Osteoblast (primary cell): ENCODE measurements around the gene KRT2. TPM values are rescaled to one million over a fixed set of nuclear protein-coding genes. Genes with fewer than 3 reads are reported as not detected.

Source experiments
- DNase-seq: peaks from one replicate; pipeline ENCODE4 v3.0.0; 2011; ENCODE audit warnings: low spot score, mixed read lengths; ENCODE audit not compliant: insufficient read length; ENCODE audit errors: missing footprints
- H2AFZ ChIP-seq: 2 replicates; pipeline ENCODE4 v1.6.0; 2011; ENCODE audit warnings: mild to moderate bottlenecking, low read length
- H3K27ac ChIP-seq: 2 replicates; pipeline ENCODE4 v1.5.1; 2011; ENCODE audit warnings: mild to moderate bottlenecking, low read depth, low read length, moderate library complexity
- H3K27me3 ChIP-seq: 2 replicates; pipeline ENCODE4 v1.6.0; 2012; ENCODE audit warnings: mild to moderate bottlenecking, control low read depth, inconsistent platforms, low read length, moderate library complexity; ENCODE audit not compliant: insufficient read depth
- H3K36me3 ChIP-seq: 2 replicates; pipeline ENCODE4 v1.5.1; 2011; ENCODE audit warnings: mild to moderate bottlenecking, low read length, control low read depth, moderate library complexity; ENCODE audit not compliant: insufficient read depth
- H3K4me1 ChIP-seq: 2 replicates; pipeline ENCODE4 v1.5.1; 2011; ENCODE audit warnings: mild to moderate bottlenecking, low read length, control low read depth, moderate library complexity; ENCODE audit not compliant: insufficient read depth
- H3K4me2 ChIP-seq: 2 replicates; pipeline ENCODE4 v1.6.0; 2011; ENCODE audit warnings: mild to moderate bottlenecking, low read length; ENCODE audit not compliant: insufficient read depth
- H3K4me3 ChIP-seq: fragments of 200-600 bp; sonication (generic); 3 replicates; pipeline ENCODE4 v1.5.1; 2012; ENCODE audit warnings: mild to moderate bottlenecking, low read length, inconsistent platforms; ENCODE audit not compliant: insufficient read depth
- H3K79me2 ChIP-seq: 2 replicates; pipeline ENCODE4 v1.6.0; 2012; ENCODE audit warnings: mild to moderate bottlenecking, low read length, control low read depth, inconsistent platforms; ENCODE audit not compliant: insufficient read depth
- H3K9me3 ChIP-seq: 2 replicates; pipeline ENCODE4 v1.5.1; 2011; ENCODE audit warnings: low read depth, low read length, control low read depth
- H4K20me1 ChIP-seq: 2 replicates; pipeline ENCODE4 v1.6.0; 2012; ENCODE audit warnings: mild to moderate bottlenecking, low read length, control low read depth; ENCODE audit not compliant: insufficient read depth
- CTCF ChIP-seq: IDR thresholded peaks from 2 replicates; pipeline ENCODE4 v1.5.1; 2011; ENCODE audit warnings: mild to moderate bottlenecking, low read depth, low read length, moderate library complexity; ENCODE audit errors: extremely low read depth
- total RNA-seq: library from RNA; depleted of rRNA; stranded (reverse); fragments of >200 nt; gene quantifications from 2 replicates; pipeline ENCODE4 v1.2.3, GENCODE V29; 2012

KRT2 gene
- total RNA-seq, 1 donor: not detected

- Histone ChIP-seq H3K27me3 (peaks cover 49% of the 10 kb centered on the region), H4K20me1 (no peaks in the 10 kb centered on the region), H3K79me2 (no peaks in the 10 kb centered on the region), H3K36me3 (no peaks in the 10 kb centered on the region), H3K4me3 (no peak overlapping the region), H2AFZ (no peak overlapping the region), H3K4me2 (no peak overlapping the region), H3K4me1 (no peaks in the 10 kb centered on the region), H3K27ac (no peak overlapping the region), H3K9me3 (no peaks in the 10 kb centered on the region)
- no peak for TF ChIP-seq CTCF
- no peak for DNase-seq
Observed at GRCh38 chr12:52677671-52678070, 25.7 kb upstream of the KRT2 start.

GRCh38 chr12:52677126-52677525 lies 25.1 kb upstream of the KRT2 start:
- no peak for TF ChIP-seq CTCF
- Histone ChIP-seq H3K27me3 (peaks cover 49% of the 10 kb centered on the region), H2AFZ (no peak overlapping the region)

GRCh38 chr12:52676163-52676562 lies 24.2 kb upstream of the KRT2 start:
- no peaks in the 10 kb centered on the region for H3K9me3 ChIP-seq
- H3K27me3 ChIP-seq: peaks cover 52% of the 10 kb centered on the region
- no peak for DNase-seq
- TF ChIP-seq CTCF: no peak
- H2AFZ ChIP-seq: no peak overlapping the region
- H3K4me3 ChIP-seq: no peak overlapping the region
- no peaks in the 10 kb centered on the region for H3K36me3 ChIP-seq
- H3K4me2 ChIP-seq: no peak overlapping the region
- no peaks in the 10 kb centered on the region for H4K20me1 ChIP-seq
- H3K27ac ChIP-seq: no peak overlapping the region
- no peaks in the 10 kb centered on the region for H3K79me2 ChIP-seq
- H3K4me1 ChIP-seq: no peaks in the 10 kb centered on the region

More at GRCh38 chr12:52677126-52677525, 25.1 kb upstream of the KRT2 start:
- Histone ChIP-seq H3K4me2 (no peak overlapping the region), H4K20me1 (no peaks in the 10 kb centered on the region), H3K36me3 (no peaks in the 10 kb centered on the region), H3K4me3 (no peak overlapping the region), H3K9me3 (no peaks in the 10 kb centered on the region), H3K79me2 (no peaks in the 10 kb centered on the region), H3K27ac (no peak overlapping the region), H3K4me1 (no peaks in the 10 kb centered on the region)
- DNase-seq: no peak

DNA sequence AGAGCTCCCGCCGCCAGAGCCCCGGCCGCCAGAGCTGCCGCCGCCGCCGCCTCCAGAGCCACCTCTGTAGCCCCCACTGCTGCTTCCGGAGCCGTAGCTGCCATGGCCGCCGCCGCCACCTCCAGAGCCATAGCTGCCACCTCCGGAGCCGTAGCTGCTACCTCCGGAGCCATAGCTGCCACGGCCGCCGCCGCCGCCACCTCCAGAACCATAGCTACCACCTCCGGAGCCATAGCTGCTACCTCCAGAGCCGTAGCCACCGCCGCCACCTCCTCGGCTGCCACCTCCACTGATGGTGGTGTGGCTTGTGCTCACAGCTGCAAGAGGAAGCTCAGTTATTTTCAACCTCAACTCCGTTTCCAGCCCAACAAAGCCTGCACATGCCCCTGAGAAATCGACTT lies 23.3 kb upstream of the KRT2 start:
- no peaks in the 10 kb centered on the region for H3K36me3 ChIP-seq
- no peak overlapping the region for H3K27ac ChIP-seq
- H3K9me3 ChIP-seq: no peaks in the 10 kb centered on the region
- peaks cover 52% of the 10 kb centered on the region for H3K27me3 ChIP-seq
- DNase-seq: no peak
- no peaks in the 10 kb centered on the region for H3K4me1 ChIP-seq
- no peak for TF ChIP-seq CTCF
- no peak overlapping the region for H3K4me2 ChIP-seq
- H3K4me3 ChIP-seq: no peak overlapping the region
- H2AFZ ChIP-seq: no peak overlapping the region
- no peaks in the 10 kb centered on the region for H3K79me2 ChIP-seq
- no peaks in the 10 kb centered on the region for H4K20me1 ChIP-seq
